Peyer's patch (tissue), 4 donors: ENCODE results near the gene FAM114A1. TPM values are rescaled to one million over a fixed set of nuclear protein-coding genes. Genes with fewer than 3 reads are reported as not detected.
A peak's percentile ranks its signal among the peaks of the same experiment; 100 is the strongest.
"Not testable (repeated sequence)": the region's sequence is repeated elsewhere in the genome, so short reads cannot be mapped to it uniquely, and the experiment has no call there.

Source experiments
- DNase-seq, 3 donors: peaks; one replicate each; pipeline ENCODE4 v3.0.0-alpha.2; 2017 to 2019
- H3K27ac ChIP-seq, 4 donors: fragments of 200-600 bp; sonication (generic); one replicate each; pipeline ENCODE4 v1.5.1; 2016 to 2019
- H3K27me3 ChIP-seq, 2 donors: fragments of 200-600 bp; sonication (generic); one replicate each; pipeline ENCODE4 v1.5.1; 2019
- H3K36me3 ChIP-seq, 3 donors: fragments of 200-600 bp; sonication (generic); one replicate each; pipeline ENCODE4 v1.5.1; 2016 to 2019
- H3K4me1 ChIP-seq, 4 donors: fragments of 200-600 bp; sonication (generic); one replicate each; pipeline ENCODE4 v1.5.1; 2016 to 2019
- H3K4me3 ChIP-seq, 4 donors: fragments of 200-600 bp; sonication (generic); 1 replicate in 3 of 4; 2 replicates in 1 of 4; pipeline ENCODE4 v1.5.1; 2016 to 2019; ENCODE audit warnings: mild to moderate bottlenecking in 1 of 4
- H3K9me3 ChIP-seq, 4 donors: fragments of 200-600 bp; sonication (generic); one replicate each; pipeline ENCODE4 v1.5.1; 2016 to 2019; ENCODE audit warnings: mild to moderate bottlenecking in 1 of 4
- POLR2A ChIP-seq, 2 donors: fragments of 450-650 bp; IDR thresholded peaks; one replicate each; pipeline ENCODE4 v1.5.1; 2017; ENCODE audit warnings: antibody characterized with exemption in 2 of 2, mild to moderate bottlenecking in 2 of 2, moderate library complexity in 2 of 2
- total RNA-seq, 4 donors: library from RNA; depleted of rRNA; stranded (reverse); fragments of >200 nt; gene quantifications; one replicate each; pipeline ENCODE4 v1.1.0, GENCODE V29; 2016
- TF ChIP-seq, protein P1 (sequence below), 6 experiments: fragments of 450-650 bp in 4 of 6; fragments of 200-600 bp in 2 of 6; sonication (generic) in 1 of 6; IDR thresholded peaks; one replicate each; pipeline ENCODE4 v1.5.1; 2017 to 2019; ENCODE audit warnings: antibody characterized with exemption in 6 of 6, mild to moderate bottlenecking in 3 of 6, moderate library complexity in 1 of 6

The FAM114A1 gene
- total RNA-seq, 4 donors from 2014 or later = 52.2 to 106 (median 69.0) TPM

DNA sequence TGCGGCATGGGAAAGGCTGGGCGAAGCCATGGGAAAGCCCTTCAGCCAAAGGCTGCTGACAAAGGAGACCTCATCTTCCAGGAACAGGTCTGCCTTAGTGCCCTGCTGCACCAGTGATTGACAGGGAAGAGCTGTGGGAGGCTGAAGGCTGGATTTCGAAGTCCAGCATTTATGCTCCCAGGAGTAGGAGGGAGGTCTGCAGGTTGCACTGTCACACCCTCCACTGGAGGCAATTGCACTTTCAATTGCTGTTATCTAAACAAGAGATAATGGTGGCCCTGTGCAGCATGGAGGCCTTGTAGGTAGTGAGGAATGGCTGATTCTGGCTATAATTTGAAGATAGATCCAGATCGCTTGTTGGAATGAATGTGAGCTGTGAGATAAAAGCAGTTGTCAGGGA is 43.7 kb downstream of the FAM114A1 start:
- TF ChIP-seq POLR2A (IDR thresholded peaks at IDR 0.05) = no peak
- TF ChIP-seq, protein P1, sequence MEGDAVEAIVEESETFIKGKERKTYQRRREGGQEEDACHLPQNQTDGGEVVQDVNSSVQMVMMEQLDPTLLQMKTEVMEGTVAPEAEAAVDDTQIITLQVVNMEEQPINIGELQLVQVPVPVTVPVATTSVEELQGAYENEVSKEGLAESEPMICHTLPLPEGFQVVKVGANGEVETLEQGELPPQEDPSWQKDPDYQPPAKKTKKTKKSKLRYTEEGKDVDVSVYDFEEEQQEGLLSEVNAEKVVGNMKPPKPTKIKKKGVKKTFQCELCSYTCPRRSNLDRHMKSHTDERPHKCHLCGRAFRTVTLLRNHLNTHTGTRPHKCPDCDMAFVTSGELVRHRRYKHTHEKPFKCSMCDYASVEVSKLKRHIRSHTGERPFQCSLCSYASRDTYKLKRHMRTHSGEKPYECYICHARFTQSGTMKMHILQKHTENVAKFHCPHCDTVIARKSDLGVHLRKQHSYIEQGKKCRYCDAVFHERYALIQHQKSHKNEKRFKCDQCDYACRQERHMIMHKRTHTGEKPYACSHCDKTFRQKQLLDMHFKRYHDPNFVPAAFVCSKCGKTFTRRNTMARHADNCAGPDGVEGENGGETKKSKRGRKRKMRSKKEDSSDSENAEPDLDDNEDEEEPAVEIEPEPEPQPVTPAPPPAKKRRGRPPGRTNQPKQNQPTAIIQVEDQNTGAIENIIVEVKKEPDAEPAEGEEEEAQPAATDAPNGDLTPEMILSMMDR (IDR thresholded peaks at IDR 0.05) = peak in 1 of 6 experiments; percentile 14
- peak in 2 of 3 donors; percentile 49 to 63 for DNase-seq
- Histone ChIP-seq H3K4me3 (no peak overlapping the region), H3K4me1 (peaks cover 0 to 5% (median 2%) of the 10 kb centered on the region in 4 donors), H3K9me3 (no peaks in the 10 kb centered on the region), H3K27me3 (no peaks in the 10 kb centered on the region), H3K36me3 (peaks cover 0 to 74% (median 0%) of the 10 kb centered on the region in 3 donors), H3K27ac (no peak overlapping the region)

DNA sequence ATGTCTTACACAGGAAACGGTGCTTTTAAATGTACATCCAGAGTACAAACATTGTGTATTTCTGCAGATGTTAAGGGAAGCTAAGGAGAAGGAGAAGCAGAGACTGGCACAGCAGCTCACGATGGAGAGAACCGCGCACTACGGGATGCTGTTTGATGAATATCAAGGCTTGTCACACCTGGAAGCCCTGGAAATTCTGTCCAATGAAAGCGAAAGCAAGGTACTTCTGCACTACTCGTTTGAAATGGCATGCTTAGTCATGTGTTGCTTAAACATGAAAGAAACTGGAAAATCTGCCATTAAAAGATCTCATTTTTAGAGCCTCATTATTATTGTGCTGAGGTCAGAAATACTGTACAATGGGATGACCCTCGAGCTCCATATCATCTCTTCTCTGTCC is 47.2 kb downstream of the FAM114A1 start:
- H3K27ac ChIP-seq = no peak overlapping the region
- H3K27me3 ChIP-seq = no peaks in the 10 kb centered on the region
- no peak overlapping the region for H3K4me3 ChIP-seq
- no peaks in the 10 kb centered on the region for H3K9me3 ChIP-seq
- no peak for DNase-seq
- peaks cover 0 to 5% (median 2%) of the 10 kb centered on the region in 4 donors for H3K4me1 ChIP-seq
- peaks cover 0 to 69% (median 0%) of the 10 kb centered on the region in 3 donors for H3K36me3 ChIP-seq
- TF ChIP-seq POLR2A (IDR thresholded peaks at IDR 0.05) = no peak
- TF ChIP-seq, protein P1 (IDR thresholded peaks at IDR 0.05) = no peak

DNA sequence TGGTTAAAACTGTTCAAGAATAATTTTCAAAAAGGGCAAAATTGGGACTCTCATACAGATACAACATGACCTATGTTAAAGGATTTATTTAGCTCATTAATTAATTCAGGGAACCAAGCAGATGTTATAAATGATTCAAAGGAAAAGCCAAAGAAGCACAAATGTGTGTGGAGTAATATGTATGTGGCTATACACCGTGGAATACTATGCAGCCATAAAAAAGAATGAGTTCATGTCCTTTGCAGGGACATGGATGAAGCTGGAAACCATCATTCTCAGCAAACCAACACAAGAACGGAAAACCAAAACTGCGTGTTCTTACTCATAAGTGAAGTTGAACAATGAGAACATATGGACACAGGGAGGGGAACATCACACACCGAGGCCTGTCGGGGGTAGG is 48.7 kb downstream of the FAM114A1 start:
- not testable (repeated sequence) for H3K9me3 ChIP-seq, H3K4me3 ChIP-seq, H3K27me3 ChIP-seq, H3K27ac ChIP-seq, H3K4me1 ChIP-seq, DNase-seq
- peaks cover 0 to 71% (median 0%) of the 10 kb centered on the region in 3 donors for H3K36me3 ChIP-seq

DNA sequence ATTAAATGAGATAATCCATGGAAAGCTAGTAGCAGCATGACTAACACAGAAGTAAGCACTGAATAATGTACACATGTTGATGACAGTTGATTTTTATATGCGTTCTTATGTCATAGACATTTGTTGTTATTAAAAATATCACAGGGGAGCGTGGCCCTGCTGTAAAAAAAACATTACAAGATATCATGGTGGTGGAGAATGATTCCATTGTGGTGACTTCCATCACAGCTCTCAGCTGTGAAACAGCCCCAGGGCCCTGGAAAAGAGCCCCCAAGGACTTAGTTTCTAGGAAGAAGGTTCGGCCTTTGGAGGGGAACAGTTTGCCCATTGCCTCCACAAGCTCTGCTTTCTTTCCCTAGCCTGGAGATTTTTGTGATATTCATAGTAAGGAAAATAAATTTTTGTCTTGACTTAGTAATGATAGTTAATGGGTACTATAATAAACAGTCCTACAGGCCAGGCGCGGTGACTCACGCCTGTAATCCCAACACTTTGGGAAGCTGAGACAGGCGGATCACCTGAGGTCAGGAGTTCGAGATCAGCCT is 49.9 kb downstream of the FAM114A1 start:
- DNase-seq = no peak
- H3K27ac ChIP-seq = no peak overlapping the region
- H3K9me3 ChIP-seq = no peaks in the 10 kb centered on the region
- no peaks in the 10 kb centered on the region for H3K27me3 ChIP-seq
- no peak overlapping the region for H3K4me3 ChIP-seq
- no peak for TF ChIP-seq POLR2A (IDR thresholded peaks at IDR 0.05)
- TF ChIP-seq, protein P1 (IDR thresholded peaks at IDR 0.05) = no peak
- no peaks in the 10 kb centered on the region for H3K4me1 ChIP-seq
- peaks cover 0 to 81% (median 0%) of the 10 kb centered on the region in 3 donors for H3K36me3 ChIP-seq

GRCh38 chr4:38919494-38919893 is 51.9 kb downstream of the FAM114A1 start:
- DNase-seq = no peak

DNA sequence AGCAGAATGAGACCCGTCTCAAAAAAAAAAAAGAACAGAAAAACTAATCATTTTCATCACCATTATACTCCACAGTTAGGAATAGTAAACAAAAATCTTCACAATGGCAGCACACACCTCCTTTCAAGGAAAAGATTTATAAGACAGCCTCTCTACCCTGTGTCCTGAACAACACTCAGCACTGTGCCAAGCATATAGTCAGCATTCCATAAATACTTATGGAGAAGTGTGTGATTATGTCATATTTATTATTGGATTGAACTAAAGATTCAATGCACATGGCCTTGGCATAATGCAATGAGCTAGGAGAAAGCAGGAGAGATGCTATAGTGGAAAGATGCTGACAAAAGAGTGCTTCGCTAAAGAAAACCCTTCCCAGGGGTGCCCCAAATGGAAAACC is 52.6 kb downstream of the FAM114A1 start:
- Histone ChIP-seq H3K4me3 (no peak overlapping the region), H3K9me3 (no peaks in the 10 kb centered on the region), H3K27ac (no peak overlapping the region), H3K36me3 (peaks cover 0 to 74% (median 0%) of the 10 kb centered on the region in 3 donors), H3K4me1 (no peaks in the 10 kb centered on the region), H3K27me3 (no peaks in the 10 kb centered on the region)
- no peak for DNase-seq
- TF ChIP-seq, protein P1 (IDR thresholded peaks at IDR 0.05) = no peak
- no peak for TF ChIP-seq POLR2A (IDR thresholded peaks at IDR 0.05)

More at GRCh38 chr4:38919494-38919893, 51.9 kb downstream of the FAM114A1 start:
- H3K27me3 ChIP-seq = no peaks in the 10 kb centered on the region
- H3K36me3 ChIP-seq = peaks cover 0 to 79% (median 0%) of the 10 kb centered on the region in 3 donors
- no peaks in the 10 kb centered on the region for H3K9me3 ChIP-seq
- no peak overlapping the region for H3K27ac ChIP-seq
- H3K4me3 ChIP-seq = no peak overlapping the region
- TF ChIP-seq, protein P1 (IDR thresholded peaks at IDR 0.05) = no peak
- no peak for TF ChIP-seq POLR2A (IDR thresholded peaks at IDR 0.05)
- no peaks in the 10 kb centered on the region for H3K4me1 ChIP-seq
